Gastroesophageal sphincter (tissue), 4 donors: ENCODE measurements around the gene TCOF1. TPM values are rescaled to one million over a fixed set of nuclear protein-coding genes. Genes with fewer than 3 reads are reported as not detected.

Source experiments
- ATAC-seq: fragments of 150-250 bp; one replicate; pipeline ENCODE4 v1.9.1; 2016; ENCODE audit warnings: mild to moderate bottlenecking, moderate library complexity
- H3K27ac ChIP-seq, 4 donors: fragments of 200-600 bp; sonication (generic) in 3 of 4; 1 replicate in 3 of 4; 2 replicates in 1 of 4; pipeline ENCODE4 v1.5.1; 2016 to 2019
- H3K27me3 ChIP-seq: fragments of 200-600 bp; sonication (generic); one replicate; pipeline ENCODE4 v1.5.1; 2019
- H3K36me3 ChIP-seq, 2 donors: fragments of 200-600 bp; sonication (generic); one replicate each; pipeline ENCODE4 v1.5.1; 2019; ENCODE audit warnings: control low read depth in 1 of 2
- H3K4me1 ChIP-seq, 3 donors: fragments of 200-600 bp; sonication (generic); 1 replicate in 2 of 3; 2 replicates in 1 of 3; pipeline ENCODE4 v1.5.1; 2016 to 2019; ENCODE audit warnings: control low read depth in 2 of 3
- H3K4me3 ChIP-seq, 2 donors: fragments of 200-600 bp; sonication (generic); one replicate each; pipeline ENCODE4 v1.5.1; 2019; ENCODE audit warnings: mild to moderate bottlenecking in 1 of 2, moderate library complexity in 1 of 2
- H3K9me3 ChIP-seq, 3 donors: fragments of 200-600 bp; sonication (generic); one replicate each; pipeline ENCODE4 v1.5.1; 2017 to 2019; ENCODE audit warnings: control low read depth in 2 of 3
- CTCF ChIP-seq, 4 experiments: fragments of 200-600 bp in 2 of 4; fragments of 450-650 bp in 2 of 4; sonication (generic) in 1 of 4; IDR thresholded peaks; one replicate each; pipeline ENCODE4 v1.5.1; 2017 to 2019; ENCODE audit warnings: antibody characterized with exemption in 4 of 4, mild to moderate bottlenecking in 2 of 4, moderate library complexity in 2 of 4
- EP300 ChIP-seq: sonication (generic); formaldehyde crosslinking; IDR thresholded peaks from one replicate; pipeline ENCODE4 v1.6.1; 2017; ENCODE audit warnings: antibody characterized with exemption, mild to moderate bottlenecking
- POLR2A ChIP-seq, 2 donors: fragments of 450-650 bp; IDR thresholded peaks; one replicate each; pipeline ENCODE4 v1.6.1; 2017; ENCODE audit warnings: antibody characterized with exemption in 2 of 2, mild to moderate bottlenecking in 2 of 2, moderate library complexity in 1 of 2
- POLR2AphosphoS5 ChIP-seq: sonication (generic); formaldehyde crosslinking; IDR thresholded peaks from one replicate; pipeline ENCODE4 v1.6.1; 2017; ENCODE audit warnings: antibody characterized with exemption
- WGBS, 2 donors: methylation state at CpG; one replicate each; pipeline ENCODE4 v1.1.5; 2018; ENCODE audit warnings: low coverage in 1 of 2; 5-methylcytosine and 5-hydroxymethylcytosine counted together
- total RNA-seq, 4 donors: library from RNA; depleted of rRNA; stranded (reverse); fragments of >200 nt; gene quantifications; one replicate each; pipeline ENCODE4 v1.1.0, GENCODE V29; 2016

The TCOF1 gene
- total RNA-seq, 4 donors from 2014 or later = 25.4 to 55.7 (median 31.0) TPM

DNA sequence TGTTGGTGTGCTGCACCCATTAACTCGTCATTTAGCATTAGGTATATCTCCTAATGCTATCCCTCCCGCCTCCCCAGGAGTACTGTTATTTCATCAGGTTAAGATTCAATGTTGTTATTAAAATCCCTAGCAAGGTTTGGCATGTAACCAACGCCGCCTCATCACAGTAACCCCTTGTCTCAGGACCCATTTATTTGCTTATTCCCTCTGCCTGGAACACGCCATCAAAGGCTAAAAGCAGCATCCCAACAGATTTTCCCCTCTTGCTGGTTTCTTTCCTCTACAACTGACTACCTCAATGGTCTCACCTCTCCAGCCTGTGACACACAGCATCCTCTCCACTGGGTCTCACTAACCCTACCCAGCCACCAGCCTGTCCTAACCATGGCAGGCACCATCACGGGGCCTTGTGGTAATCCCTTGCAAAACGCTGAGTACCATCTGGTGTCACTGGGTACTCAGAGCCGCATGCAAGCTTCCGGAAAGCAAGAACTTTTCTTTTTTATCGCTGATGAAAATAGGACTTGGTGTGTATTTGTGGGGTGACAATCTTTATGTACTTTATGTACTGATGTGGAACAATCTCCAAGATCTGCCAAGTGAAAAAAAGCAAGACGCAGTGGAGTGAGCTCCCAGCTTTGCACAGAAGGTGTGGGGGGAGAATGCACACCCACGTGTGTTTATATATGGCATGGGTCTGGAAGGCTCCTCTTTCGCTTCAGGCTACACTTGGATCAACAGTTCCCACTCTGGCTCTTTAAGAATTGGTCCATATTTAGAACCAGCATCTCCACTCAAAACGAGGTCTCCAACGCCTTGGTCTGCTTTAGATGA is 86.0 kb downstream of the TCOF1 start:
- peaks cover 4 to 55% (median 9%) of the 10 kb centered on the region in 3 donors for H3K4me1 ChIP-seq
- ATAC-seq = no peak
- H3K36me3 ChIP-seq = peaks cover 17 to 66% of the 10 kb centered on the region in 2 donors

DNA sequence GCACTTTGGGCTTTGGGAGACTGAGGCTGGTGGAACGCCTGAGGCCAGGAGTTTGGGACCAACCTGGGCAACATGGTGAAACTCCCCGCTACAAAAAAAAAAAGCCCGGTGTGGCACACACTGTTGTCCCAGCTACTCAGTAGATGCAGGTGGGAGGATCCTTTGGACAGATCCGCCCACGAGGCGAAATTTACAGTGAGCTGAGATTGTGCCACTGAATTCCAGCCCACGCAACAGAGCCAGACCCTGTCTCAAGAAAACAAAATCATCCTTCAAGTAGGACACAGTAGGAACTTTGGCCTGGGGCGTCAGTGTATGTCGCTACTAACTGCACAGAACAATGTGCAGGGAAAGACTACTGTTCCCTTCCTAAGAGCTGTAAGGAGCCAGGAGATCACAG is 87.3 kb downstream of the TCOF1 start:
- no peak for ATAC-seq
- 80 to 83% methylated on average over 1 to 6 of the region's 9 CpGs for WGBS, 2 donors
- no peaks in the 10 kb centered on the region for H3K9me3 ChIP-seq
- no peak overlapping the region for H3K4me3 ChIP-seq
- peaks cover 17 to 66% of the 10 kb centered on the region in 2 donors for H3K36me3 ChIP-seq
- H3K27ac ChIP-seq = no peak overlapping the region
- no peaks in the 10 kb centered on the region for H3K27me3 ChIP-seq
- peaks cover 4 to 60% (median 11%) of the 10 kb centered on the region in 3 donors for H3K4me1 ChIP-seq
- no peak for TF ChIP-seq EP300
- TF ChIP-seq POLR2A (IDR thresholded peaks at IDR 0.05) = no peak
- no peak for TF ChIP-seq CTCF (IDR thresholded peaks at IDR 0.05)
- TF ChIP-seq POLR2AphosphoS5 = no peak

More for the DNA sequence above, 86.0 kb downstream of the TCOF1 start:
- Histone ChIP-seq H3K27me3 (no peaks in the 10 kb centered on the region), H3K9me3 (no peaks in the 10 kb centered on the region), H3K27ac (no peak overlapping the region), H3K4me3 (no peak overlapping the region)
- 50 to 66% methylated on average over 5 to 15 of the region's 15 CpGs for WGBS, 2 donors
- no peak for TF ChIP-seq CTCF (IDR thresholded peaks at IDR 0.05)
- no peak for TF ChIP-seq EP300
- no peak for TF ChIP-seq POLR2A (IDR thresholded peaks at IDR 0.05)
- no peak for TF ChIP-seq POLR2AphosphoS5

DNA sequence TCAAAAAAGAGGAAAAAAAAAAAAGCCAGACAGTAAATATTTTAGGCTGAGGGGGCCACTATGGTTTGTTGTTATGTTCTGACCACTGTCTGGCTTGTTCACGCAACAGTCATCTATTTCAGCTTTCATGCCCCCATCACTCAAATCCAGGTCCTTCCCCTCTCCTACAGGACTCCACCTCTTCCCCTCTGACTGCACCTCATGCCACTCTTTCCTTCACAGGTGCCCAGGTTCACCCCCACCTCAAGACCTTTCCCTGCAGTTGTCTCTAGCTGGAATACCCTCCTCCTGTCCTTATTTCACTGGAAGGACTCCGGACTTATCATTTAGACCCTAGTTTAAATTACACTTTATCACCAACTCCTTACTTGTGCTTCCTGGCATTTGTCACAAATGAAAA is 88.6 kb downstream of the TCOF1 start:
- ATAC-seq = no peak
- H3K27ac ChIP-seq = no peak overlapping the region
- H3K9me3 ChIP-seq = no peaks in the 10 kb centered on the region
- no peaks in the 10 kb centered on the region for H3K27me3 ChIP-seq
- H3K36me3 ChIP-seq = peaks cover 17 to 66% of the 10 kb centered on the region in 2 donors
- no peak for TF ChIP-seq POLR2A (IDR thresholded peaks at IDR 0.05)
- TF ChIP-seq EP300 = no peak
- no peak for TF ChIP-seq POLR2AphosphoS5
- no peak for TF ChIP-seq CTCF (IDR thresholded peaks at IDR 0.05)
- no peak overlapping the region for H3K4me3 ChIP-seq
- WGBS, 2 donors = 67 to 71% methylated on average over 2 of the region's 2 CpGs
- peaks cover 4 to 64% (median 11%) of the 10 kb centered on the region in 3 donors for H3K4me1 ChIP-seq

DNA sequence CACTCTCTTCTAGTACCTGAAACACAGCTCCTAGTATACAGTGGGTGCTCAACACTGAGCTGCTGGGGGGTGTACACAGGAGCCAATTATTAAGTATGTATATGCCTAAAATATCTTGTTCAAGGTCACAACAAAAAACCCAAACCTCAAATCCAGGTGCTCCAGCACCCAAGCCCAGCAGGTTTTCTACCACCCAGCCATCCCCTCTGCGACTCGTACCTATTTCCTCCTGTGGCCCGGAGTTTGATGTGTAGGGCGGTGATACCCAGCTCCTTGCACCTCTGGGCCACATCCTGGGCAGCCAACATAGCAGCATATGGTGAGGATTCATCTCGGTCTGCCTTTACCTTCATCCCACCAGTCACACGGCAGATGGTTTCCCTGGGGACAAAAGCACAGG is 89.1 kb downstream of the TCOF1 start:
- Histone ChIP-seq H3K36me3 (peaks cover 17 to 63% of the 10 kb centered on the region in 2 donors), H3K4me1 (peaks cover 4 to 64% (median 11%) of the 10 kb centered on the region in 3 donors), H3K27ac (no peak overlapping the region), H3K9me3 (no peaks in the 10 kb centered on the region), H3K27me3 (no peaks in the 10 kb centered on the region), H3K4me3 (no peak overlapping the region)
- ATAC-seq = no peak
- 52 to 88% methylated on average over 2 to 6 of the region's 6 CpGs for WGBS, 2 donors
- TF ChIP-seq CTCF (IDR thresholded peaks at IDR 0.05) (no peak), POLR2AphosphoS5 (no peak), POLR2A (IDR thresholded peaks at IDR 0.05) (no peak), EP300 (no peak)

- ATAC-seq = no peak
- peaks cover 17 to 58% of the 10 kb centered on the region in 2 donors for H3K36me3 ChIP-seq
- no peaks in the 10 kb centered on the region for H3K27me3 ChIP-seq
- WGBS, 2 donors = 80 to 86% methylated on average over 5 to 6 of the region's 6 CpGs
- H3K27ac ChIP-seq = no peak overlapping the region
- peaks cover 4 to 58% (median 11%) of the 10 kb centered on the region in 3 donors for H3K4me1 ChIP-seq
- H3K9me3 ChIP-seq = no peaks in the 10 kb centered on the region
- no peak overlapping the region for H3K4me3 ChIP-seq
- TF ChIP-seq POLR2AphosphoS5 = no peak
These were observed 89.7 kb downstream of the TCOF1 start for GRCh38 chr5:150447188-150447587.
